Activated effector memory CD4-positive, alpha-beta T cell treated with Interleukin-2 at 50 U/mL for 16 hours (primary cell): ENCODE data around the gene SNX15.

Experiments used
- DNase-seq: peaks from one replicate; pipeline ENCODE4 v3.0.0-alpha.2; 2020

SNX15 gene

DNA sequence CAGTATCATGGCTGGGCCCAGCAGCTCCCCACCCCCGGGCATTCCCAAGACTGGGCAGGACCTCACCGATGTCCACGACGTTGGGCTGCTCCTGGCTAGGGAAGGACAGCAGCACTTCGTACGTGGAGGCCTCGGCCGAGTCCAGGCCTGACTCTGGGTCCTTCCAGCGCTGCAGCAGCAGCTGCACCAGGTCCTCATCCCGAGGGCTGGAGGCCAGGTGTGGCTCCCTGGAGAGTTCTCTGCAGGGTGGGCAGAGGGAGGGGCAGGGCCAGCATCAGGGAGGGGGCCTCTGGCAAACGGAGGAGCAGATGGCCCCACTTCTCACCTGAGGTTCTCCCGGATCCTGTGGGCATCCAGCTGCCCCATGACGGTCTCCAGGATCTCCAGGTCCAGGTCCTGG, 30.8 kb downstream of the SNX15 start:
- no peak for DNase-seq

DNA sequence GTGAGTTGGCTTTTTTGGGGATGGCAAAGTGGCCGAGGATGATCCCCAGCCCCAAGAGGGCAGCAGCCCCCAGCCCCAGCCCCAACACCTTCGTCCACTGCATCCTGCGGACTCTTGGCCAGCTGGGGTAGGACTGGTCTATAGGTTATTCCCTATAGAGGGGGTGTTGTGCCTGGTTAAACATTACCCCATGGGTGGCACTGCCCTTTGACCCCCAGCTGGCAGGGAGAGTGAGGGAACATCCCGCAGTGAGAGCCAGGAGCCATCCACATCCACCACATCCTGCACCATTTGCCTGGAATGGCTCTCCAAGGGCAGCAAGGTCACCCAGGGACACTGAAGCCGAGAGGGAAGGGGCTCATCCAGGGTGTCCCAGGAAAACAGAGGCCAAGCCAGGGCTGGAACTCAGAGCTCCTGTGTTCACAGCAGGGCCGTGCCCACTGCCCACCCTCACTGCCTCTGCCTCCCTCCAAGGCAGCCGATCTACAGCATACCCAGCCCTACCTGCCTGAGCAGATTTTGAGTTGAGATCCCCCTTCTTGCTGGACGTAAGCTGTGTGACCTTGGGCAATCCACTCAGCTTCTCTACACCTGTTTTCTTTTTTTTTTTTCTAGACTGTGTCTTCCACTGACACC, 31.3 kb downstream of the SNX15 start, which contains the start of gene NAALADL1:
Gene NAALADL1, minus strand, starts transcription at position 135 of the 636 bp plus-strand sequence. Its CDS starts 32 bp downstream, at position 103.
- no peak for DNase-seq

DNA sequence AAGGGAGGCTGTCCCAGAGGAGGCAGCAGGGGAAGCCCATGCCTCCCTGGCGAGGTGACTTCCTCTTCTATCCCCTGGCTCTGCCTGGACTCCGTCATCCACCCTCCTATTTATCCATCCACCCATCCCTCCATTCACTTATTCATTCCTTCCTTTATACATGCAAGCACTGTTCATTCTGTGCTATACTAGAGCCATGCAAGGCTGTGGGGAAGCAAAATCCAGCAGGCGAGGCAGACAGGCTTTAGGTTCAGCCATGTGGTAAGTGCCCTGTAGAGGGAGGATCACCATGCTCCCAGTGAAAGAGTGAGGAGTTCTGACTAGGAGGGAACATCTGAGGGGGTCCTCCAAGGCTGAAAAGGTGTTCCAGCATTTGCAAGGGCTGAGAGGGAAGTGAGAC, 32.3 kb downstream of the SNX15 start:
- no peak for DNase-seq

DNA sequence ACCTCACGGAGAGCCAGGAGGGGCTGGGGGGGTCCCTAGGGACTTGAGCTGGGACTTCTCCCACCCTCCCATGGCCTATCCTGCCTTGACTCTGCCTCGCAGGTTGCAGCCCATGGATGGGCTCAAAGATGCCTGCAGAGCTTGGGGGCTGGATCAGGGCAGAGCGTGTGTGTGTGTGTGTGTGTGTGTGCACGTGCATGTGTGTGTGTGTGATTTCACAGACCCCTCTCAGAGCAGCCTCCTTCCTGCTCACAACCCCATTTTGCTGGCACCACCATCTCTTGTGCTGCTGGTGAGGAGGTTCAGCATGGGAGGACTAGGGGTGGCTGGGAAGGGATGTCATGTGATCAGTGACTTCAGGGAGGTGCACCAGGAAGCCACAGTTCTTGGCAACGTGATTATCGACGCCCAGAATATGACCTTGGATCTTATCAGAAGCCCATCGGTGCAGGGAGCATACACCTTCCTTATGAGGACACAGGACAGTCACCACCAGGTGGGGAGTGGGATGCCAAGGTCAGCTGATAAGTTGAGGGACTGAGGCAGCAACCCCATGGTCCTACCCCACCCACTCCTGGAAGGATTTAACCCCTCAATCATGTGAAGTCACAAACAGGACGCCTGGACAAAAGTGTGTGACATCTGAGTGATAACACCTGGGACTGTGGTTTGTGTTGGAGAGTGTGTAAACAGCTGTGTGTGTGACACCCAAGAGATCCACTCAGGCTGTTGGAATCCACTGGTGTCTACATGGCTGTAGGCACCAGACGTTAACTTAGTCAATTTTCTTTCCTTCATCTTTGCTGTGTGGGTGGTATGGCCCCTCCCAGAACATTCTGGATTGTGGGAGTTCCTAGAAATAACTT, 33.0 kb downstream of the SNX15 start:
- no peak for DNase-seq

DNA sequence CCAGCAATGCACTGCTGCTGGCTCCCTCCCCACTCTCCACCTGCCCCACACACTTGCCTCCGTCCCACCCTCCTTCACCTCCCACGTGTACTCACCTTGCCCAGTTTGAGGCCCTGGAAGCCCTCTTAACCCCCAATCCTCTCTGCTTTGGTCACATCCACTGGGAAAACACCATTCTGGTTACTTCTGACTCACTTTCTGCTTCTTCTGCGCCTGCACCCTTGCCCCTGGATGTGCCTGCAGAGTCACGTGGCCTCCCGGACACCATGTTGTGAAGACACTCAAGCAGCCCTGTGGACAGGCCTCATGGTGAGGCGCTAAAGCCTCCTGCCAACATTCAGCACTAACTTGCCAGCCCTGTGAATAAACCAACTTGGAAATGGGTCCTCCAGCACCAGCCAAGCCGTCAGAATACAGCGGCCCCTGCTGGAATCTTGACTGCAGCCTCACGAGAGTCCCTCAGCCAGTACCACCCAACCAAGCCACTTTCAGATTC, 33.7 kb downstream of the SNX15 start:
- no peak for DNase-seq

DNA sequence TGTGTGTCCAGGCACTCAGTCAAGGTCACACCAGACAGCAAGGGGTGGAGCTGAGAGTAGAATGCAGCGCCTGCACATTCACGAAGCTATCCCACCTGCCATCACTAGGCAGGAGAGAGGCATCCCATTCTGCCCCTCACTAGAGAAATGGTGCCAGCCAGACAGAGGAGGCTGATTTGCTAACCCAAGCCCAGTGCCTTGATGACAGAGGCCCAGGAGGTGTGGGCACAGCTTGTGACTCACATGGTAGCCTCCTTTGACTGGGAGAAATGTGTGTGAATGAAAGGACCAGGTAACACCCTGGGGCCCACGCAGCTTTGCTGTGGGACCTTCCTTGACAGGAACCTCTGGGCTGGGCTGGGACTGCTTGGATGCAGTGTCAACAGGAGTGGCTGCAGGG, 36.3 kb downstream of the SNX15 start:
- no peak for DNase-seq

DNA sequence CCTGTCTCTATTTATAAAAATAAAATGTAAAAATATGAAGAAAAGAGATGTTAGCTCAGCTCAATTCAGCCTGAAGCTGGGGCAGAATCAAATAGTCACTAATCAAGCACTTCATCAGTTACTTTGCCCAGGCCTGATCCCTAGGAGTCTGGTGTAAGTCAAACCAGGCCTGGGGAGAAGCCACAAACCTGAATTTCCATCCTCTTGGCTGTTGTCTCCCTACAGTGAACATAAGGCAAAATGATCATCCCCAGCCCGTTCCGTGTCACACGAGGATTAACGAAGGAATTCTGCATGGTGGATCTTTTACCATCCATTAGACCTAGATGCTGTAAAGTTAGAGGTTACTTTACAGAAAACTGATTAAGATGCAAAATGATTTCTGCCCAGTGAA, 37.6 kb downstream of the SNX15 start:
- no peak for DNase-seq

DNA sequence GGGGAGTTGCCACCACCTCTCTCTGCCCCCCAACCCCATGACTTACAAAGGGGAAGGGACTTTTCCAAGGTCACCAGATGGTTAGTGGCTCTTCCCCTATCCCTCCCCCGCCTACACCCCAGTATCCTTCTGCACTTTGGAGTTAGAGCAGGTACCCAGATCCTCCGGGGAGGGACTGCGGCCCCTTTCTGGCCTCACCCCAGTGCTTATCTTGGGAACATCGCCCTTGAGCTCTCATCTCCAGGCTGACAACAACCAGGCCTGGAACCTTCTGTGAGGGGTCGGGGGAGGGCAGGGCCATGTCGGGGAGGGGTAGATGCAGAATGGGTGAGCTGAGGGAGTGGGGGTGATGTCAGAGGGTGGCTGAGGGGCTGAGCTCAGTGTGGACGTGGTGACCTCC, 38.6 kb downstream of the SNX15 start:
- DNase-seq, result no peak

DNA sequence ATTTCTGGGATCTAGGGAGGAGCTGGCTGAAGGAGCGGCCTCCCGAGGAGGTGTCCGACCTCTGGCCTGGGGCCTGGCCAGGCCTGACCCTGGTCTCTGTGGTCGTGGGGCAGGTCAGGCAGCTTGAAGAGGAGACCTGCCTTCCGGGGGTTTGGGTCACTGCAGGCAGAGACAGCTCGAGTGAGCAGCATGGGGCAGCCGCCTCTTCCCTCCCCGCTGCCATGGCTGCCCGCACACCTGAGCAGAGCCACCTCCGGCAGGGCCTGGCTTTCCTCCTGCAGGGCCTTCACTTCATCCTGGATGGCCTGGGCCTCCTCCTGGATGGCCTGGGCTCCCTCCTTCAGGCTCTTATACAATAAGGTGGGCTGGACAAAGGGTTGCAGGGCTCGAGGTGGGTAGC, 39.1 kb downstream of the SNX15 start:
- no peak for DNase-seq

DNA sequence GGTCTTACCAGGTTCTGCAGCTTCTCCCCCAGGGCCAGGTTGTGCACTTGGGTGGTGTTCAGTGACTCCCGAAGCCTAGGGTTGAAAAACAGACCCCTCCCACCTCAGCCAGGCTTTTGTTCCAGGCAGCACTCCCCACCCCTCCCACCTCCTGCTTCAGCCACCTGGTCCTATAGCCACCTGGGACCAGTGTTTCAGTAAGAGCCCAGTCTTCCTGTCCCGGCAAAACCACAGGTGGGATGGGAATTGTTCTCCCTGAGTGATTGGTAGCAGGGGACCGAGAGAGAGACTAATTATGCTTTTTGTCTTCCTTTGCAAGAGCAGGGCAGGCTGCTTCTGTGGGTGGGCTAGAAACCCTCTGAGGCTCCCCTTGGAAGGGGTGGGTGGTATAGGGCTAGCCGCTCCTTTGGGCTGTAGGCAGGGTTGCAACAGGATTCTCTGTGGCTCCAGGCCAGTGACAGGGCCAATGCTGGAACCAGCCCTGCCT, 39.6 kb downstream of the SNX15 start:
- no peak for DNase-seq

DNA sequence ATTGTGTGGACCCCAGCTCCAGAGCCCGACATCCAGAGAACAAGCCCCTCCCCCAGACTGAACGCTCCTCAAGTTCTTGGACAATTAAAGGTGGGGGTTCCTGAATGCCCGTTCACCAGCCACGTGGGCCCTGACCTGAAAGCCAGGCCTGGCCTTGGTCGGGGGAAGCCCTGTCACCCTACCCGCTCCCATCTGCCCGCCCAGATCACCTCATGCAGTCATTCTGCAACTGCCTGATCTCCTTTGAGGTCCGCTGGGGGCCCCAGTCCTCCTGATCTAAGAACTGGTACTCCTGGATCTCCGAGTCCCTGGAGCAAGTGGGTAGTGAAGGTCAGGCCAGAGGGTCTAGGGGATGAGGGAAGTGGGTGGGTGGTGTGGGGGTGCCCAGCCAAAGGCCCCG, 40.2 kb downstream of the SNX15 start:
- DNase-seq, result no peak

DNA sequence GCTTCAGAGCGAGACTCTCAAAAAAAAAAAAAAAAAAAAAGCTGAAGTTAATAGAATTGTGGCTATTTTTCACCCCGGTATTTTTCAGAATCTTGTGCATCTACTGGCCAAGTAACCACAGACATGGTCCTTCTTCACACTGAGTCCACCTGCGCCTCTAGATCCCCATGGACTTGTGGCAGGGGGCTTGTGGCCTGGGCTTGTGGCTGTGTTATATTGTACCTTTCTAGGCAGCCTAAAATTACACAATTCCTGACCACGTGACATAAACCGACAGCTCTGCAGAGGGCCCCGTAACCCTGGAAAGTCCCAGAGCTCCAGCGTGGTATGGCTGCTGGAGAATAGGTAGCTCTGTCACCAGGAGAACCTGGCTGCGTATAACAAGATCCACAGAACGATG, 42.0 kb downstream of the SNX15 start:
- DNase-seq, result no peak

DNA sequence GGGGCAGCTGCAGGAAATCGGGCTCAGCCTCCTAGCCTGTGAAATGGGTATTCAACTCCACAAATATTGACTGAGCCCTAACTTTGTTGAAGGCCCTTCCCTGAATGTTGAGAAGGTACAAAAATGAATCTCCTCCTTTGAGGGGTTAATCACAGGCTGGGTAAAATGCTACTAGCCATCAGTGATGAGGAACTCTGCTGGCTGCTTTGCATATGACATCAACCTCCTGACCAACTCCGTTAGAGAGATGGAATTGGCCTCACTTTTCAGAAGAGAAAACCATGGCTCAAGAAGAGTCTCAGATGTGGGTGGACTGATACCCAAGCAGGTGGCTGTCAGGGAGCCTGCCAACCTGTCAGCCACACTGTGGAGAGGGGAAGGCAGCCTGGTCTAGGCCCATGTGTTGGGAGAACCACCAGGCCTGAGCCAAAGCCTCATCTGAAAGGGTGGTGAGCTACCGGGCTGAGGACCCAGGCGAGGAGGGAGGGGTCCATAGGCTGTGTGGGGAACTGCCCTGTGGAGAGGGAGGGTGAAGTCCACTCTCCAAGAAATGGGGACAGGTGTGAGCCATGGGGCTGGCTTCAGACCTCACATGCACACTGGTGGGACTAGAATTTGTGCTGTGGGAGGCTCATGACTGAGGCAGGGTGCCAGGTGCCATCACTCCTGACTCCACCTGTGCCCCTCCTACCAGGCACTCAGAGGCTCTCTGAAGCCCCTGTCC, 44.8 kb downstream of the SNX15 start:
- DNase-seq, result no peak

DNA sequence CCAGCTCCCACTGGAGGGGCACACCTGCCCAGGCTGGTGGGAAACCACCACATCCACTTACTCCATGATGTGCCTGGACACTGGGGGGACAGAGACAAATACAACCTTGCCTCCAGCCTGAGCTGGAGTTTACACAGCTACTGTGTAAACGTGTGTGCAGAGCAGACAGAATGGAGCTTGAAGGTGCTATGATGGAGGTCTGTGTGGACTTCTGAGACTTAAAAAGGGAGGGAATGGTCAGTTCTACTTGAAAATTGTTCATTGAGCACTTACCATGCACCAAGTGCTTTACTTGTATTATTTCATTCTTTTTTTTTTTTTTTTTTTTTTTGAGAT, 45.4 kb downstream of the SNX15 start:
- DNase-seq, result no peak

DNA sequence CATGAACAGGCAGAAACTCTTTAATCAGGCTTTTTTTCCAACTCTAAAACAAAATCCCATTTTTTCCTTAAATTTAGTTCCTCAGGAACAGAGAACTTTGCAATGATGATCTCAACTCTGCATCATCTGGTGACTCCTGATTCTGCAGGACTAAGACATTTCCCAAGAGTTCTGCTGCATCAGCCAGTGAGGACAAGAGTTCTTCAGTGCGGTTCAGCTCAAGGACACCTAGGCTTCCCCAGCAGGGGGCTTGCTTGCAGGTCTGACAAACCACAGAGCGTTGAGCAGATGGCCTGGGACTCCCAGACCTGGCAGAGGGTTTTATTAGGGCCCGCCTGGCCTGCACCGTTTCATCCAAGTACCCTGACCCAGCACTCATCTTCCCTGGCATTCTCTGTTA, 50.2 kb downstream of the SNX15 start:
- DNase-seq, result no peak

DNA sequence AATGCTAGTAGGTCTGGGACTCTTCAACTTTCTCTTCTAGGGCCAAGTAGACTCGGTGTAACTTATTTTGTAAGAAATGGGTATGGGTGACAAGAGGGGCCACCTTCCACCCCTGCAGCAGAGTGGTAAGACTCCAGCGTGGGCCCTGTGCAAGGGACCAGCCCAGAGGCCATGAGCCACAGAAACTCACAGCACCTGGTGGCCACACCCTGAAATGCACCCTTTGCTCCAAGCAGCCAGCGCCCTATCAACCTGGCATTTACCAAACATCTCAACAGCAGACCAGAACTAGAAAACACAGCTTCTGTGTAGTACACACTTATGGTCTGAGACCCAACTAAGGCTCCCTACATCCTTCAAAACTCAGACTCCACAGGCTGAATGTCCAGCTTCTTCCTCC, 50.9 kb downstream of the SNX15 start:
- peak; percentile 67 for DNase-seq

DNA sequence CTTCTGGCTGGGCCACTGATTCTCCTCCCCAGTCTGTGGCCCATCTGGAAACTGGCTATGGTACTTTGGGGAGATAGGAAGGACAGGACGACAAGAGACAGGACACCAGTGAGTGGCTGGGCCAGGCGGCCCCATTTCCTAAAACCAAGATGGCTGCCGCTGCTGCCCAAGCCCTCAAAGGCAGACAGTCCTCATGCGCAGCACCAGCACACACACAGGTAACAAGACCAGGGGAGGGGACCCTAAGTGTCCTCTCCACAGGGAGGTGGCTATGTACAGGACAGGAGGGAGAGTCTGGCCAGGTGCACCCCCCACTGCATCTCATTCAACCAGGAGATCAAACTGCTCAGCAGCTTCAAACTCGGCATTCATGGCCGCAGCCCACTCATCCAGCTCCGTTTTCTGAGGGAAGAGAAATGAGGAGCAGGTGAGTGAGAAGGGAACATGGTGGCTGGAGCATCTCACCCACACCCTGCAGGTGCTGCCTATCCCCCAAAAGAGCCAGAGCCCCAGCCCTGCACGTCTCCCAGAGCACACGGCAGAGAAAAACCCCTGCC, 51.6 kb downstream of the SNX15 start:
- DNase-seq, result no peak

DNA sequence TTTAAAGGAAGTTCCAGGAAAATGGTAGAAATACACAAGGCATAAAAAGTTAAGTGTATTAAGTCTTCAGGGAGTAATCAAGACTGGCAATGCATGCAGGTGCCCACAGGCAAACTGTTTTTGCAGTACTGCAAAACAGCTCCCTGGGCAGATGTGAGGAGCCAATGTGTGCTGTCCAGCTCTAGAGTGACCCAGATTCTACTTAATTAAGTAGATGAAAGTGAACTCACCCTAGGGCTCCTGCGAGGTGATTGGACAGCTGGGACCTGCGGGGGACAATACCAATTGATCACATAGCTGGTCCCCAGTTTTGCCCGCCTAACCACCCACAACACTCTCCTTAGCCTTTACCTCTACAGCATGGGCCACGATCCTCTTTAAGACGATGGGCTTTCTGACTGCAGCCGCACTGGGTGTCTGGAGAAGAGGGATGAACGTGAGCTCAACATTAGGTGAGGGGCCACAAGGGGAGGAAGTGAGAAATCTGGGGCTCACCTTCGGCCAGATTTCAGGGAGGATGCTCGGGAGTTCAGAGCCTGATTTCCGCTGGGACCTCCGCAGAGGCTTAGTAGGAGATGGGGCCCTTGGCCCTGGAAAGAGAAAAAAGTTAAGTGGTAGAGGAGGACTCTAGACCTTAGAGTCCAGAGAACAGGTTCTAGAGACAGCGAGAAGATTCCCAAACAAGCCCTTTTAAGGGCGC, 56.0 kb downstream of the SNX15 start:
- DNase-seq, result no peak

DNA sequence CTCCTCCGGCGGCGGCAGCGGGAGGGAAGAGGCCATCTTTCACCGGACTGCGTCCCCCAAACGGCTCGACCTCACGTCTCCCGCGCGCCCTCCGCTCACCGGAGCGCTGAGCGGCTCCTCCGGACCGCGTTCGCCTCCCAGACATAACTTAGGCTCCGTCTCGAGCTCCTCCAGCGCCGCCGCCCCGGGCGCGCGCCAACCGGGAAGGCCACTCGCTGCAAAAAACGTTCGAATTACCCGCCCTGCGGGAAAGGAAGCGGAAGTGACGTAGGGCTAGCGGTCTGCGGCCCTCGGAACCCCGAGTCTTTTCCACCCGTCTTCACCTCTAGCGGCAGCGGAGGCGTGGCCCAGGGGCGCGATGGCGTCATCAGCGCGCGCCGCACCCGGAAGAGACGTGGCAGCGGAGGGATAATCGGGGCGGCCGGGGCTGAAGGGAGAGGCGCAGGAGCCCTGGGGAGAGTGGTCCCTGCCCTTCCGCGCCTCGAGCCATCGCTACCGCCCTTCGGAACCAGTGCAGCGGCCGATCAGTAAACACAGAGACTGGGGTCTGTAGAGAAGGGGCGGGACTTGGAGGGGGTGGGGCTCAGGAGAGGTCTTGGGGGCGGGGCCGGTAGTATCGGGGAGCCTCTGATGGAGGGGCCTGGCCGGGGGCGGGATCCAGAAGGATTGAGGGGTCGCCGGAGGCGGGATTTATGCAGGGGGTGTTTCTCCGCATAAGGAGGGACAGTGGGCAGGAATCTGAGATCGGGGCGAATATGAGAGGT, 56.8 kb downstream of the SNX15 start, which contains the start of the genes CDCA5 and ZFPL1:
Gene CDCA5, minus strand, starts transcription at position 207 of the 764 bp plus-strand sequence. Its CDS starts 62 bp downstream, at position 145.
Gene ZFPL1, plus strand, starts transcription at position 389 of the 764 bp plus-strand sequence. CDS start 477 bp downstream, outside the sequence.
- DNase-seq, result peak; percentile 96

DNA sequence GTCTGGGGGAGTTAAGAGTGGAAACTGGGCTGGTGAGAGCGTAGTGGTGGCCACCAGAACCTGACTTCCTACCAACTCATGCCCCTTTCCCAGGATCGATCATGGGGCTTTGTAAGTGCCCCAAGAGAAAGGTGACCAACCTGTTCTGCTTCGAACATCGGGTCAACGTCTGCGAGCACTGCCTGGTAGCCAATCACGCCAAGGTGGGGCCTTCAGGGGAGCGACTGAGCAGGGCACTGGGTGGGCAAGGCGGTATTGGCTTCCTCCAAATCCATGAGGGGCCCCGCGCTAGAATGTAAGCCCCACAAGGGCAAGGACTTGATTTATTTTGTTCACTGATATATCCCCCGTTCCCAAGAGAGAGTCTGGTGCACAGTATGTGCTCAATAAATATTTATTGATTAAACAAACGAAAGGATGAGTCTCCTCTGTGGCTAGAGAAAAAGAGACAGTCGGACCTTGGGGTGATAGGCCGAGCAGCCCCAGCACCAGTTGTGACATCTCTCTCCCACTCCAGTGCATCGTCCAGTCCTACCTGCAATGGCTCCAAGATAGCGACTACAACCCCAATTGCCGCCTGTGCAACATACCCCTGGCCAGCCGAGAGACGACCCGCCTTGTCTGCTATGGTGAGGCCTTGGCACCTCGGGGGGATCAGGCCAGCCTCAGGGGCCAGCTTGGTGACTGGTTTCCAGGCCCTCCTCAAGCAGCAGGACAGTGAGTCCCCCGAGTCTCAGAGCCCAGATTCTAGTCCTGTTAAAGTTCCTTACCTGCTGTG, 57.5 kb downstream of the SNX15 start:
- DNase-seq, result no peak

DNA sequence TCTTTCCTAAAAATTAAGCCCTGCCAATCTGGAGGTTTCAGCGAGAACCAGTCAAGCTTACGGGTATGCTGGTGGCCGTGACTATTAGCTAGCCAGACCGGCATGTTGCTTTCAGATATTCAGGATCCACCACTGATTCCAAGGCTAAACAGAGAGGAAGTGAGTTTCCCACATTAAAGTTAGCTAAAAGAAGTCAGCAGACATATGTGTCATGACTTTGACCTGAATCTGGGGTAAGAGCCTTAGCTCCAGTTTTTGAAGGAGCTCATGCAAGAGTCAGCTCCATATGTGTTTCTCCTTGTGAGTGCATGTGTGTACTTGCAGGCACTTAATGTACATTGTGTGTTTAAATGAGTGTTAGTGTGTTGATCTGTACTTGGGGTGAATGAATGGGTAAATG, 58.2 kb downstream of the SNX15 start:
- no peak for DNase-seq
